ENCODE measurements around the gene SV2B.

DNA sequence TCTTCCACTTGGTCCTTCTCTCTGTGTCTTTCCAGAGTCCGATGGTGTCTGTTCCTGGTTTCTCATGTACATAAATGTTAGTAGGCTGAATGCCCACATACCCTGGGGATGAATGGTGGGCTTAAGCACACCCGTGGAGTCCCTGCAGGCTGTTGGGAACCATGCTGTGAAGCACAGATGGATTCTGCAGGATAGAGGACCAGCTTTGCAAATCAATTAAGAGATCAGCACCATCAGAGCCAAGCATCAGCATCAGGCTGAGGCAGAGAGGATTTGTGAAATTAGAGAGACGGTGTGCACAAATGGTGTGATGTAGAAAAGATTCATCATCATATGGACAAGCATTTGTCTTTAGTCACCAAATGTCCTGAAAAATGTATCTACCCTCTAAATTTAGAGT lies 127.1 kb downstream of the SV2B start:
- TF ChIP-seq POLR2AphosphoS5 (IDR thresholded peaks at IDR 0.05; ENCODE audit: low read depth, low read length) (no peak), SIN3A (IDR thresholded peaks at IDR 0.05; ENCODE audit: borderline replicate concordance, insufficient read depth, low read length) (no peak)

Data from PFSK-1 (cell line).